Skin epidermis (tissue), 12 donors: ENCODE data around the gene DNM3.

Experiments
- H3K27ac ChIP-seq, 21 experiments: fragments of 200-600 bp; sonication (generic) in 11 of 21; one replicate each; pipeline ENCODE4 v1.5.0; 2020; ENCODE audit warnings: mild to moderate bottlenecking in 3 of 21, inconsistent platforms in 2 of 21, moderate library complexity in 2 of 21
- H3K4me3 ChIP-seq, 7 experiments: fragments of 200-600 bp; sonication (generic) in 2 of 7; one replicate each; pipeline ENCODE4 v1.5.0; 2020; ENCODE audit warnings: inconsistent platforms in 2 of 7, mild to moderate bottlenecking in 2 of 7, moderate library complexity in 1 of 7

The DNM3 gene

GRCh38 chr1:172401477-172401876 lies 560.2 kb downstream of the DNM3 start:
- no peak overlapping the region for H3K4me3 ChIP-seq
- peak overlapping the region in 3 of 21 experiments; percentile 4 to 75 (median 68) for H3K27ac ChIP-seq

- peak overlapping the region in 1 of 21 experiments; percentile 68 for H3K27ac ChIP-seq
- no peak overlapping the region for H3K4me3 ChIP-seq
These were observed 560.6 kb downstream of the DNM3 start for GRCh38 chr1:172401892-172402291.

GRCh38 chr1:172402878-172403569 lies 561.7 kb downstream of the DNM3 start:
- Histone ChIP-seq H3K4me3 (no peak overlapping the region), H3K27ac (peak overlapping the region in 5 of 21 experiments; percentile 24 to 60 (median 29))

GRCh38 chr1:172404121-172404520 lies 562.8 kb downstream of the DNM3 start:
- Histone ChIP-seq H3K4me3 (no peak overlapping the region), H3K27ac (peak overlapping the region in 2 of 21 experiments; percentile 12 to 30)

- Histone ChIP-seq H3K4me3 (no peak overlapping the region), H3K27ac (no peak overlapping the region)
These were observed 564.6 kb downstream of the DNM3 start for GRCh38 chr1:172405912-172406311.

GRCh38 chr1:172406968-172407367 lies 565.7 kb downstream of the DNM3 start:
- H3K27ac ChIP-seq, result peak overlapping the region in 1 of 21 experiments; percentile 41
- no peak overlapping the region for H3K4me3 ChIP-seq

- Histone ChIP-seq H3K4me3 (no peak overlapping the region), H3K27ac (peak overlapping the region in 4 of 21 experiments; percentile 11 to 68 (median 42))
These were observed 567.7 kb downstream of the DNM3 start for GRCh38 chr1:172408958-172409357.

GRCh38 chr1:172410027-172410426 lies 568.7 kb downstream of the DNM3 start:
- Histone ChIP-seq H3K4me3 (no peak overlapping the region), H3K27ac (peak overlapping the region in 3 of 21 experiments; percentile 5 to 17 (median 11))

GRCh38 chr1:172411791-172412338 lies 570.6 kb downstream of the DNM3 start:
- Histone ChIP-seq H3K27ac (peak overlapping the region in 1 of 21 experiments; percentile 7), H3K4me3 (no peak overlapping the region)

- Histone ChIP-seq H3K27ac (no peak overlapping the region), H3K4me3 (no peak overlapping the region)
These were observed 573.0 kb downstream of the DNM3 start for GRCh38 chr1:172414331-172414730.

- no peak overlapping the region for H3K27ac ChIP-seq
- H3K4me3 ChIP-seq, result no peak overlapping the region
These were observed 575.3 kb downstream of the DNM3 start for GRCh38 chr1:172416496-172417035.

- H3K4me3 ChIP-seq, result no peak overlapping the region
- no peak overlapping the region for H3K27ac ChIP-seq
These were observed 576.3 kb downstream of the DNM3 start for GRCh38 chr1:172417557-172417956.

GRCh38 chr1:172420385-172420784 lies 579.1 kb downstream of the DNM3 start, which contains the start of gene C1orf105:
TSS of gene C1orf105 (plus strand) at chr1:172420685. CDS start at chr1:172420886, 201 bp downstream.
- Histone ChIP-seq H3K27ac (no peak within 1 kb of the TSS), H3K4me3 (no peak within 1 kb of the TSS)

- H3K27ac ChIP-seq, result no peak overlapping the region
- no peak overlapping the region for H3K4me3 ChIP-seq
These were observed 580.8 kb downstream of the DNM3 start for GRCh38 chr1:172421974-172422604.

GRCh38 chr1:172423336-172423735 lies 582.0 kb downstream of the DNM3 start:
- Histone ChIP-seq H3K27ac (no peak overlapping the region), H3K4me3 (no peak overlapping the region)

GRCh38 chr1:172425339-172425738 lies 584.0 kb downstream of the DNM3 start:
- Histone ChIP-seq H3K4me3 (no peak overlapping the region), H3K27ac (no peak overlapping the region)

- no peak overlapping the region for H3K27ac ChIP-seq
- no peak overlapping the region for H3K4me3 ChIP-seq
These were observed 585.9 kb downstream of the DNM3 start for GRCh38 chr1:172427191-172427590.

GRCh38 chr1:172429331-172430127 lies 588.2 kb downstream of the DNM3 start:
- no peak overlapping the region for H3K4me3 ChIP-seq
- H3K27ac ChIP-seq, result no peak overlapping the region

GRCh38 chr1:172430128-172430454 lies 588.8 kb downstream of the DNM3 start:
- Histone ChIP-seq H3K4me3 (no peak overlapping the region), H3K27ac (peak overlapping the region in 1 of 21 experiments; percentile 19)

GRCh38 chr1:172431204-172431603 lies 589.9 kb downstream of the DNM3 start:
- Histone ChIP-seq H3K4me3 (no peak overlapping the region), H3K27ac (peak overlapping the region in 6 of 21 experiments; percentile 8 to 80 (median 62))
